Ishikawa (cell line): Measurements from ENCODE around the gene MAP4K4.

Source experiments
- CEBPB ChIP-seq: IDR thresholded peaks from 2 replicates; pipeline ENCODE4 v1.6.1; 2012
- TEAD4 ChIP-seq: IDR thresholded peaks from 2 replicates; pipeline ENCODE4 v1.6.1; 2012

GRCh38 chr2:101776172-101777043, 78.9 kb downstream of the MAP4K4 start:
- TF ChIP-seq TEAD4 (no peak), CEBPB (no peak)
